ENCODE measurements around the gene PCDHGB5.
"Not testable (repeated sequence)": the region's sequence is repeated elsewhere in the genome, so short reads cannot be mapped to it uniquely, and the experiment has no call there.

DNA sequence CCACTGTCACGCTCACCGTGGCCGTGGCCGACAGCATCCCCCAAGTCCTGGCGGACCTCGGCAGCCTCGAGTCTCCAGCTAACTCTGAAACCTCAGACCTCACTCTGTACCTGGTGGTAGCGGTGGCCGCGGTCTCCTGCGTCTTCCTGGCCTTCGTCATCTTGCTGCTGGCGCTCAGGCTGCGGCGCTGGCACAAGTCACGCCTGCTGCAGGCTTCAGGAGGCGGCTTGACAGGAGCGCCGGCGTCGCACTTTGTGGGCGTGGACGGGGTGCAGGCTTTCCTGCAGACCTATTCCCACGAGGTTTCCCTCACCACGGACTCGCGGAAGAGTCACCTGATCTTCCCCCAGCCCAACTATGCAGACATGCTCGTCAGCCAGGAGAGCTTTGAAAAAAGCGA is 35.0 kb downstream of the PCDHGB5 start:
- TF ChIP-seq, protein P1, sequence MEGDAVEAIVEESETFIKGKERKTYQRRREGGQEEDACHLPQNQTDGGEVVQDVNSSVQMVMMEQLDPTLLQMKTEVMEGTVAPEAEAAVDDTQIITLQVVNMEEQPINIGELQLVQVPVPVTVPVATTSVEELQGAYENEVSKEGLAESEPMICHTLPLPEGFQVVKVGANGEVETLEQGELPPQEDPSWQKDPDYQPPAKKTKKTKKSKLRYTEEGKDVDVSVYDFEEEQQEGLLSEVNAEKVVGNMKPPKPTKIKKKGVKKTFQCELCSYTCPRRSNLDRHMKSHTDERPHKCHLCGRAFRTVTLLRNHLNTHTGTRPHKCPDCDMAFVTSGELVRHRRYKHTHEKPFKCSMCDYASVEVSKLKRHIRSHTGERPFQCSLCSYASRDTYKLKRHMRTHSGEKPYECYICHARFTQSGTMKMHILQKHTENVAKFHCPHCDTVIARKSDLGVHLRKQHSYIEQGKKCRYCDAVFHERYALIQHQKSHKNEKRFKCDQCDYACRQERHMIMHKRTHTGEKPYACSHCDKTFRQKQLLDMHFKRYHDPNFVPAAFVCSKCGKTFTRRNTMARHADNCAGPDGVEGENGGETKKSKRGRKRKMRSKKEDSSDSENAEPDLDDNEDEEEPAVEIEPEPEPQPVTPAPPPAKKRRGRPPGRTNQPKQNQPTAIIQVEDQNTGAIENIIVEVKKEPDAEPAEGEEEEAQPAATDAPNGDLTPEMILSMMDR (IDR thresholded peaks at IDR 0.05; ENCODE audit: insufficient read depth, low read length, poor library complexity, severe bottlenecking): not testable (repeated sequence)
- not testable (repeated sequence) for TF ChIP-seq EZH2phosphoT487 (conservative IDR thresholded peaks at IDR 0.05; ENCODE audit: low read length)
